MM.1S (cell line): ENCODE measurements around the gene OVCH1.

Experiments used
- DNase-seq: peaks from one replicate; pipeline ENCODE4 v3.0.0-alpha.2; 2015
- H2AFZ ChIP-seq: fragments of 300-600 bp; sonication (generic); 2 replicates; pipeline ENCODE4 v1.6.0; 2016; ENCODE audit warnings: antibody characterized with exemption, low read length
- H3F3A ChIP-seq: fragments of 300-600 bp; sonication (generic); 2 replicates; pipeline ENCODE4 v1.6.1; 2016; ENCODE audit warnings: mild to moderate bottlenecking, antibody characterized with exemption, low read length, moderate library complexity, mixed read lengths; ENCODE audit not compliant: insufficient read depth
- H3K27ac ChIP-seq: fragments of 300-600 bp; sonication (generic); 2 replicates; pipeline ENCODE4 v1.5.1; 2016; ENCODE audit warnings: mild to moderate bottlenecking, low read length
- H3K27me3 ChIP-seq: fragments of 300-600 bp; sonication (generic); replicated peaks from 2 replicates; pipeline ENCODE4 v1.6.0; 2016; ENCODE audit warnings: low read length; ENCODE audit not compliant: insufficient read depth
- H3K36me3 ChIP-seq: fragments of 300-600 bp; sonication (generic); replicated peaks from 2 replicates; pipeline ENCODE4 v1.6.1; 2016; ENCODE audit warnings: mild to moderate bottlenecking, low read length, mixed read lengths; ENCODE audit not compliant: insufficient read depth
- H3K4me1 ChIP-seq: fragments of 300-600 bp; sonication (generic); 2 replicates; pipeline ENCODE4 v1.6.1; 2016; ENCODE audit warnings: low read length, mixed read lengths
- H3K4me2 ChIP-seq: fragments of 300-600 bp; sonication (generic); 2 replicates; pipeline ENCODE4 v1.6.0; 2016; ENCODE audit warnings: low read depth, low read length
- H3K4me3 ChIP-seq: fragments of 300-600 bp; sonication (generic); 2 replicates; pipeline ENCODE4 v1.5.1; 2016; ENCODE audit warnings: low read length, mixed read lengths
- H3K79me2 ChIP-seq: fragments of 300-600 bp; sonication (generic); 2 replicates; pipeline ENCODE4 v1.6.1; 2016; ENCODE audit warnings: mixed run types, low read length, mixed read lengths
- H3K9ac ChIP-seq: fragments of 300-600 bp; sonication (generic); 2 replicates; pipeline ENCODE4 v1.6.1; 2016; ENCODE audit warnings: low read length, mixed read lengths
- H3K9me2 ChIP-seq: fragments of 300-600 bp; sonication (generic); replicated peaks from 2 replicates; pipeline ENCODE4 v1.6.1; 2016; ENCODE audit warnings: mild to moderate bottlenecking, low read length, mixed read lengths; ENCODE audit not compliant: insufficient read depth
- H3K9me3 ChIP-seq: fragments of 300-600 bp; sonication (generic); replicated peaks from 2 replicates; pipeline ENCODE4 v1.6.1; 2016; ENCODE audit warnings: mild to moderate bottlenecking, low read length, mixed read lengths; ENCODE audit not compliant: insufficient read depth
- H4K20me1 ChIP-seq: fragments of 300-600 bp; sonication (generic); 2 replicates; pipeline ENCODE4 v1.6.1; 2016; ENCODE audit warnings: mild to moderate bottlenecking, low read length, moderate library complexity, mixed read lengths; ENCODE audit not compliant: insufficient read depth
- EZH2 ChIP-seq: fragments of 300-600 bp; sonication (generic); optimal IDR thresholded peaks from 2 replicates; pipeline ENCODE3; 2017; ENCODE audit warnings: low read depth, mild to moderate bottlenecking, antibody characterized with exemption, low read length, mixed read lengths
- EZH2phosphoT487 ChIP-seq: fragments of 300-600 bp; sonication (generic); IDR thresholded peaks from 2 replicates; pipeline ENCODE4 v1.6.1; 2018; ENCODE audit warnings: antibody characterized with exemption, low read length
- TF ChIP-seq, protein P1 (sequence below): fragments of 300-600 bp; sonication (generic); IDR thresholded peaks from 2 replicates; pipeline ENCODE4 v1.5.1; 2016; ENCODE audit warnings: antibody characterized with exemption, low read length, mixed read lengths

Gene OVCH1

DNA sequence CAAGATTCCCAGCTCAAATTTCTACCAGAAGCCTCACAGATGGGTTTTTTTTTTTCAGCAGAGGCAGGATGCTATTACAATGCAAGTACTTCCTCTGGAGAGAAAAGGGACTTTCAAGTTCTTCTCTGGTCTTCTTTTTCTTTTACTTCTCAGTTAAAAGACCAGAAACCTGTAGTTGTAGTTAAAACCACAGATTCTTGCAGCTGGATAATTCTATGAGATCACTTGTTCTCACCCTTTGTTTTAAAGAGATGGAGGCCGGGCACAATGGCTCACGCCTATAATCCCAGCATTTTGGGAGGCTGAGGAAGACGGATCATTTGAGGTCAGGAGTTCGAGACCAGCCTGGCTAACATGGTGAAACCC lies 47.6 kb upstream of the OVCH1 start:
- Histone ChIP-seq H3K9me3 (no peaks in the 10 kb centered on the region), H3F3A (peaks cover 13% of the 10 kb centered on the region), H3K4me3 (no peak overlapping the region), H3K9me2 (no peaks in the 10 kb centered on the region), H3K9ac (no peak overlapping the region), H3K36me3 (no peaks in the 10 kb centered on the region), H2AFZ (no peak overlapping the region), H3K27ac (peak overlapping the region; percentile 76; the same call in 1 of the 2 replicates), H3K27me3 (no peaks in the 10 kb centered on the region), H3K4me2 (peak overlapping the region; percentile 15; the same call in 1 of the 2 replicates), H3K79me2 (no peaks in the 10 kb centered on the region), H4K20me1 (no peaks in the 10 kb centered on the region), H3K4me1 (peaks cover 17% of the 10 kb centered on the region)
- TF ChIP-seq, protein P1, sequence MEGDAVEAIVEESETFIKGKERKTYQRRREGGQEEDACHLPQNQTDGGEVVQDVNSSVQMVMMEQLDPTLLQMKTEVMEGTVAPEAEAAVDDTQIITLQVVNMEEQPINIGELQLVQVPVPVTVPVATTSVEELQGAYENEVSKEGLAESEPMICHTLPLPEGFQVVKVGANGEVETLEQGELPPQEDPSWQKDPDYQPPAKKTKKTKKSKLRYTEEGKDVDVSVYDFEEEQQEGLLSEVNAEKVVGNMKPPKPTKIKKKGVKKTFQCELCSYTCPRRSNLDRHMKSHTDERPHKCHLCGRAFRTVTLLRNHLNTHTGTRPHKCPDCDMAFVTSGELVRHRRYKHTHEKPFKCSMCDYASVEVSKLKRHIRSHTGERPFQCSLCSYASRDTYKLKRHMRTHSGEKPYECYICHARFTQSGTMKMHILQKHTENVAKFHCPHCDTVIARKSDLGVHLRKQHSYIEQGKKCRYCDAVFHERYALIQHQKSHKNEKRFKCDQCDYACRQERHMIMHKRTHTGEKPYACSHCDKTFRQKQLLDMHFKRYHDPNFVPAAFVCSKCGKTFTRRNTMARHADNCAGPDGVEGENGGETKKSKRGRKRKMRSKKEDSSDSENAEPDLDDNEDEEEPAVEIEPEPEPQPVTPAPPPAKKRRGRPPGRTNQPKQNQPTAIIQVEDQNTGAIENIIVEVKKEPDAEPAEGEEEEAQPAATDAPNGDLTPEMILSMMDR: 0 out of 2 replicates have a peak, but pooled peaks have one; percentile 0
- no peak for TF ChIP-seq EZH2
- no peak for TF ChIP-seq EZH2phosphoT487
- DNase-seq: peak; percentile 86

DNA sequence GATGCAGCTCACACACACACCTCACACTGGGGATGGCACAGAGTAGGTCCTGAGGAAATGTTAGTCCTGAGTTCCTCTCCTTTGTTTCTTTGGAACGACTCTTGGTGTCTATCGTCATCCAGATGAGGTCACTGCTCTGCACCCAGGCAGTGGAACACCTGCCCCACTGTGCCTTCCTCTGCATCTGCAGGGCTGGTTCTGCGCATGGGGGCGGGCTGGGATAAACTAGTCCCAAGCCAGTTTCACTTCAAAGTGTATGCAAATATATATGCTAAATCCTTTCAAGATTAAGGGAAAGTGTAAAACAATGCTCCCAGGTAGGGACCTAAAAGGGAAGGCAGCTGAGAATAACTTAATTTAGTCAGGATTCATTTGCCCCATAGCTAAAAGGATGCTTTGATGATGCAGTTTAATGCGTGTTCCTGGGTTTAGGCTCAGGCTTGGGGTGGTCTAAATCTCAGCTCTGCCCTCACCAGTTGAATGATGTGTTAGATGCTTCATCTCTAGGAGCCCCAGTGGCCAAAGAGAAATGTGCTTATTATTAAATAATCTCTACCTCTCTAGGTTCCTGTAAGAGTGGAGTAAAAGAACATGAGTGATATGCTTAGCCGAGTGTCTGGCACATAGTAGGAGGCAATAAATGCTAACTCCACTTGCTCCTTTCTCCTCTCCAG lies 47.1 kb upstream of the OVCH1 start:
- no peaks in the 10 kb centered on the region for H4K20me1 ChIP-seq
- no peaks in the 10 kb centered on the region for H3K9me2 ChIP-seq
- H3K9me3 ChIP-seq: no peaks in the 10 kb centered on the region
- H3K4me3 ChIP-seq: no peak overlapping the region
- no peaks in the 10 kb centered on the region for H3K27me3 ChIP-seq
- H3K27ac ChIP-seq: peak overlapping the region; percentile 76; the same call in 1 of the 2 replicates
- peaks cover 13% of the 10 kb centered on the region for H3F3A ChIP-seq
- no peak overlapping the region for H2AFZ ChIP-seq
- H3K36me3 ChIP-seq: no peaks in the 10 kb centered on the region
- peaks cover 17% of the 10 kb centered on the region for H3K4me1 ChIP-seq
- peak; percentile 51 for DNase-seq
- H3K9ac ChIP-seq: no peak overlapping the region
- no peak for TF ChIP-seq EZH2
- no peak for TF ChIP-seq EZH2phosphoT487
- TF ChIP-seq, protein P1: peak; percentile 22; the same call in 1 of the 2 replicates
- H3K4me2 ChIP-seq: peak overlapping the region; percentile 15; the same call in 1 of the 2 replicates
- no peaks in the 10 kb centered on the region for H3K79me2 ChIP-seq

DNA sequence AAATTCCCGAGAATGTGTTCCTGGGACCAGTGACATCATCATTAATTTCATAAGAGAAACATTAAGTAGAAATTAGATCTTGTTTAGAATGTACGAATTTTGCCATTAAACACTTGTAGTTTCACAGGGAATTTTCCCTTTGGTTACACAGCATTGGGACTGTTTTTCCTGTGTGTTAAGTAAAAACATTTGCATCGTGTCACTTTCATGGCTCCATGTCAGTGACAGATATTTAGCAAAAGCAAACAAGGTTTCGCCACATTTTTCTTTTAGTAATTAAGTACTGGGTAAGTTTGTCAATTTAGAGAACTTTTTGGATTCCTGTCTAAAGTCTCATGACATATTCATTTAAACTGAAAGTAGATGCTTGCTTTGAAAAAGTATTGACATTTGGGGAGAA lies 45.5 kb upstream of the OVCH1 start:
- H3K9me2 ChIP-seq: no peaks in the 10 kb centered on the region
- no peak overlapping the region for H3K27ac ChIP-seq
- H3K9me3 ChIP-seq: no peaks in the 10 kb centered on the region
- no peak overlapping the region for H2AFZ ChIP-seq
- H3K4me2 ChIP-seq: no peak overlapping the region
- H3K27me3 ChIP-seq: no peaks in the 10 kb centered on the region
- H3K4me3 ChIP-seq: no peak overlapping the region
- no peaks in the 10 kb centered on the region for H3K79me2 ChIP-seq
- peaks cover 13% of the 10 kb centered on the region for H3F3A ChIP-seq
- H3K36me3 ChIP-seq: no peaks in the 10 kb centered on the region
- TF ChIP-seq EZH2 (no peak), EZH2phosphoT487 (no peak)
- TF ChIP-seq, protein P1: no peak
- peaks cover 17% of the 10 kb centered on the region for H3K4me1 ChIP-seq
- H4K20me1 ChIP-seq: no peaks in the 10 kb centered on the region
- no peak for DNase-seq
- no peak overlapping the region for H3K9ac ChIP-seq
